ENCODE data around the gene PDGFA. TPM values are rescaled to one million over a fixed set of nuclear protein-coding genes. Genes with fewer than 3 reads are reported as not detected.

The PDGFA gene
- total RNA-seq, 1 experiment from 2014 or later: 20.1 TPM

GRCh38 chr7:533266-533665, 13.6 kb upstream of the PDGFA start:
- intact Hi-C loops (cut with micrococcal nuclease): no loop called here
- Mint-ChIP-seq H3K9me3 (ENCODE audit: unreplicated experiment) (no peaks in the 10 kb centered on the region), H3K27ac (ENCODE audit: low read depth, unreplicated experiment) (no peak overlapping the region), H3K4me3 (ENCODE audit: unreplicated experiment) (no peak overlapping the region), H3K27me3 (ENCODE audit: insufficient read depth, unreplicated experiment) (no peaks in the 10 kb centered on the region), H3K4me1 (ENCODE audit: insufficient read depth, unreplicated experiment) (no peaks in the 10 kb centered on the region), H3K36me3 (ENCODE audit: insufficient read depth, unreplicated experiment) (no peaks in the 10 kb centered on the region)
- BruUV-seq (replicated peaks): no TSS peak
- POLR2A ChIA-PET: interaction anchor here (0.7 kb wide), 1 partner anchor 10 kb away, joined by 3 read pairs; no protein-coding TSS in a partner anchor
- CTCF ChIA-PET: no interaction called here
- no peak for TF ChIP-seq CTCF (IDR thresholded peaks at IDR 0.05; ENCODE audit: unreplicated experiment)
- no peak for DNase-seq (ENCODE audit: unreplicated experiment)

- POLR2A ChIA-PET: interaction anchor here (0.7 kb wide), 1 partner anchor 10 kb away, joined by 3 read pairs; no protein-coding TSS in a partner anchor
- no peaks in the 10 kb centered on the region for H3K4me1 Mint-ChIP-seq (ENCODE audit: insufficient read depth, unreplicated experiment)
- no peak overlapping the region for H3K4me3 Mint-ChIP-seq (ENCODE audit: unreplicated experiment)
- H3K27me3 Mint-ChIP-seq (ENCODE audit: insufficient read depth, unreplicated experiment): no peaks in the 10 kb centered on the region
- no peak overlapping the region for H3K27ac Mint-ChIP-seq (ENCODE audit: low read depth, unreplicated experiment)
- H3K36me3 Mint-ChIP-seq (ENCODE audit: insufficient read depth, unreplicated experiment): no peaks in the 10 kb centered on the region
- CTCF ChIA-PET: no interaction called here
- no peak for TF ChIP-seq CTCF (IDR thresholded peaks at IDR 0.05; ENCODE audit: unreplicated experiment)
- H3K9me3 Mint-ChIP-seq (ENCODE audit: unreplicated experiment): no peaks in the 10 kb centered on the region
- no TSS peak for BruUV-seq (replicated peaks)
- intact Hi-C loops (cut with micrococcal nuclease): no loop called here
- DNase-seq (ENCODE audit: unreplicated experiment): no peak
These were observed 12.9 kb upstream of the PDGFA start for GRCh38 chr7:532379-533143.

GRCh38 chr7:531777-532176, 12.1 kb upstream of the PDGFA start:
- ChIA-PET CTCF (no interaction called here), POLR2A (no interaction called here)
- H3K4me3 Mint-ChIP-seq (ENCODE audit: unreplicated experiment): no peak overlapping the region
- H3K9me3 Mint-ChIP-seq (ENCODE audit: unreplicated experiment): no peaks in the 10 kb centered on the region
- DNase-seq (ENCODE audit: unreplicated experiment): no peak
- H3K27me3 Mint-ChIP-seq (ENCODE audit: insufficient read depth, unreplicated experiment): no peaks in the 10 kb centered on the region
- intact Hi-C loops (cut with micrococcal nuclease): no loop called here
- no peak for TF ChIP-seq CTCF (IDR thresholded peaks at IDR 0.05; ENCODE audit: unreplicated experiment)
- H3K36me3 Mint-ChIP-seq (ENCODE audit: insufficient read depth, unreplicated experiment): no peaks in the 10 kb centered on the region
- H3K27ac Mint-ChIP-seq (ENCODE audit: low read depth, unreplicated experiment): no peak overlapping the region
- no peaks in the 10 kb centered on the region for H3K4me1 Mint-ChIP-seq (ENCODE audit: insufficient read depth, unreplicated experiment)
- no TSS peak for BruUV-seq (replicated peaks)

- Mint-ChIP-seq H3K9me3 (ENCODE audit: unreplicated experiment) (no peaks in the 10 kb centered on the region), H3K27me3 (ENCODE audit: insufficient read depth, unreplicated experiment) (no peaks in the 10 kb centered on the region), H3K4me1 (ENCODE audit: insufficient read depth, unreplicated experiment) (no peaks in the 10 kb centered on the region), H3K4me3 (ENCODE audit: unreplicated experiment) (no peak overlapping the region), H3K36me3 (ENCODE audit: insufficient read depth, unreplicated experiment) (no peaks in the 10 kb centered on the region), H3K27ac (ENCODE audit: low read depth, unreplicated experiment) (no peak overlapping the region)
- DNase-seq (ENCODE audit: unreplicated experiment): no peak
- POLR2A ChIA-PET: interaction anchor here (3.5 kb wide), 1 partner anchor 10 kb away, joined by 27 read pairs; no protein-coding TSS in a partner anchor
- BruUV-seq (replicated peaks): no TSS peak
- TF ChIP-seq CTCF (IDR thresholded peaks at IDR 0.05; ENCODE audit: unreplicated experiment): no peak
- CTCF ChIA-PET: no interaction called here
- intact Hi-C loops (cut with micrococcal nuclease): no loop called here
These were observed 8.8 kb upstream of the PDGFA start for GRCh38 chr7:528451-528850.
